HG03045 (cell line): ENCODE measurements around the gene PWWP2A.

Experiments
- ATAC-seq: cut with Tn5 transposase; IDR thresholded peaks from one replicate; pipeline ENCODE4 v1.9.1; 2021; ENCODE audit warnings: mild to moderate bottlenecking, moderate library complexity; ENCODE audit not compliant: unreplicated experiment

PWWP2A gene

DNA sequence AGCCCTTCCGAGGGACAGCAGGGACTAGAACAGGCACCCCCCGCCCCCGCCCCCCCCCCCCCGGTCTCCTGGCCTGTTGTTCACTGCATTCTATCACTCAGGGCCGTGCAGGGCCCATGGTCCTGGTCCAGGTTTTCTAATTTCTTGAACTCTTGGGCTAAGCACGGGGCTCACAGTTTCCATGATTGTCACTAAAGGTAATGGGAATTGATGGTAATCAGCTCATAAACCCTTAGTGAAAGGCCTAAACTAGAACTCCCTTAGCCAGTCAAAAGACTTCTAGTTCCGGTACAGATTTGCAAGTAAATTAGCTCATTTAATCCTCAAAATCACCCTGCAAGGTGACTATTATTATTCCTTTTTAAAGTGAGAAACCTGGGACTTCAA lies 14.7 kb upstream of the PWWP2A start:
- no peak for ATAC-seq

DNA sequence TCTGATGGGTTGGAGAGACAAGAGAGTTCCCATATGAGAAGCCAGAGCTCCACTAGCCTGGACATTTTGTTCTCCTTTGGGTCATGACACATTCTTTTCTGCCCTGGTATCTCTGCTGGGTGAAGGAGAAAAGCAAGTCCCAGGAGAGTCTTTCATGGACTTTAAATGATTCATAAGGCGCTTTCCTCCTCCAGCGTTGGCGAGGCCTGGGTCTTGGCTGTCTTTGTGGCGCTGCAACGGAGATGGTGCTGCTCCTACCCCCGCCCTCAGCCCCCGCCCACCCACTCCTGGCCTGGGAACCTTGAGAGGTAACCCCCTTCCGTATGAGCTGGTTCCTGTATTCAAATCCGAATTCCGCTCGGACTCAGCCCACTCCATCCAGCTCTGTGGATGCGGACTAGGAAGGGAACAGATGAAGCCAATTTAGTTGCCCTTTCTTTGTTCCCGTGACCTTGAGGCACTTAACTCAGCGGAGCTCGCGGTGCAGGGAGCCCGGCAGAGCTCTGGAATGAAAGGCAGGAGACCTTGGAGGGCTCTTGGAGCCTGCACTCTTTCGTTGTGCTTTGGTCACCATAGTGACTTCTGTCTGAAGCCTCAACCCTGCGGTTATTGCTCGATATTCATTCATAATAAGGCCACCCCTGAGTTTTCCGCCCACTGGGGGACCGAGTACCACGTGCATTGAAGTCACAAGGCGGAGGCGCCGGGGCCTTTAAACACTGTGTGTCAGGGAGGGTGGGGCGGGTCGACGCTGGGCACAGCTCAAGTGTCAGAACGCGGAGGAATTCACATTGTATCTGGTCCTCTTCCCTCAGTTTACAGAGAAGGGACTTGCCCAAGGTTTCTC lies 14.0 kb upstream of the PWWP2A start:
- ATAC-seq, result no peak

DNA sequence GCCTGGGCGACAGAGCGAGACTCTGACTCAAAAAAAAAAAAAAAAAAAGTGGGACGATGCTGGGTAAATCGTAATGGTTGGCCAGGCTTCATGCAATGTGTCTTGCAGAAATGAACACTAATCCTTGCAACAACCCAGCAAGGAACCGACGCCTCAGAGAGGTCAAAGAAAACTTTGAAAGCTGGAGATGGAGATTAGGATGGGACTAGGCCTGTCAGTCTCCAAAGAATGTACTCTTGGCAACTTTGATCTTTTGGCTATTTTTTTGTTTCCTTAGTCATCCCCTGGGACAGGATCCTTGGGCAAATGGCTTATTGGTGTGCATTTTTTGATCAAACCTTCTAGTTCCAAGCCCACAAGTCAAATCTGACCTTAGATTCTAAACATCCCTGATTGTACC lies 10.6 kb upstream of the PWWP2A start:
- no peak for ATAC-seq

DNA sequence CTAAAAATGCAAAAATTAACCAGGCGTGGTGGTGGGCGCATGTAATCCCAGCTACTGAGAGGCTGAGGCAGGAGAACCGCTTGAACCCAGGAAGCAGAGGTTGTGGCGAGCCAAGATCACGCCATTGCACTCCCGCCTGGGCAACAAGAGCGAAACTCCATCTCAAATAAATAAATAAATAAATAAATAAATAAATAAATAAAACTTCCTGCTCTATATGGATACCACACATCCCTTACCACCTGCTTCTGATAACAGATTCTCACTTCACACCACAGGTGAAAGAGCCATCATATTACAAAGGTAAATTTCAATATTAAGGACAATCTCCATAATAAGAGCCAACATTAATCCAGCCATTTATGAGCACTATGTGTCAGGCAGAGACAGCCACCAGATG lies 9.4 kb upstream of the PWWP2A start:
- ATAC-seq, result no peak

DNA sequence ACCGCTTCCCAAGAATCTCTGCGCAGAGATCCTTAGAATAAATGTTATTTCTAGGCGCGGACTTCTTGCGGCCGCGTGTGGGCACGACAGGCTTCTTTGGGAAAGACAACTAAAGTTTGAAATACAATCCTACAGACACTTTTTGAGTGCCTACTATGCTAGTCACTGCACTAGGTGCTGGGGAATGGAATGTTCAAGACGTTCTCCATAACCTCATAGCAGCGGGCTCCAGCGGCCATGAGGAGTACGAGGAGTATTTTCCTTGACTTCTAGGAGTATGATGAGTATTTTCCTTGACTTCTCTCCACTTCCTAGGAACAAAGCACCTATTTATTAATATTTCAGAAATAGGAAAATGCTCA lies 636 bp upstream of the PWWP2A start:
- peak; percentile 2 for ATAC-seq

DNA sequence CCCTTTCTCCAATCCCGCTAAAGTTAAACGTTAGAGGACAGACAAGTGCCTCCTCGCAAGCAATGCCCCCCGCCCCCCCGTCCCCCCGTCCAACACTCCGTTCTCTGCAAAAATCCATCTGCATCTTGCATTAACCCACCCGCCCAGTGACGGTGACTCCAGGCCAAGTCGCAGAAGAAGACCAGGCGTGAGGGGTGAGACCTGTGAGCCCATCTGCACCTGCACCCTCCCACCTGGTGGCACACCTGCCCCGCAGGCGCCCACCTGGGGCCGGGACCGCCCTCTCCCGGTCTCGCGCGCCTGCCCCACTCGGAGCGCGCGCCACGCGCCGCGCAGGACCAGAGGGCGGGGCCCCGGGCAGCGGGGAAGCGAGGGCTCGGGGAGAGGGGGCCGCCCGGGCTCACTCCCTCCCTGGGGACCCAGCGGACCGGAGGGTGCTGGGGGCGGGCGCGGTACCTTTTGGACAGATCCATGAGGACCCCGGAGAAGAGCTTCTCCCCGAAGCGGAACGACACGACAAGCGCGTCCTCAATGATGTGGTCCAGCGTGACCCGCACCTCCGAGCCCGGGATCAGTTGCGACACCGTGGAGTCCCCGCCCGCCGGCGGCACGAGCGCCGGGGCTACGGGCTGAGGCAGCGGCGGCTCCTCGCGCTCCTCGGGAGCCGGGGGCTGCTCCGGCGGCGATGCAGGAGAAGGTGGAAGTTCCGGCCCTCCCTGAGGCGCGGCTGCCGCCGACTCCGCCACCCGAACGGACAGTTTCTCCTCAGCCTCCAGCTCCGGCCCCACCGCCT lies 705 bp downstream of the PWWP2A start:
- peak; percentile 28 for ATAC-seq

DNA sequence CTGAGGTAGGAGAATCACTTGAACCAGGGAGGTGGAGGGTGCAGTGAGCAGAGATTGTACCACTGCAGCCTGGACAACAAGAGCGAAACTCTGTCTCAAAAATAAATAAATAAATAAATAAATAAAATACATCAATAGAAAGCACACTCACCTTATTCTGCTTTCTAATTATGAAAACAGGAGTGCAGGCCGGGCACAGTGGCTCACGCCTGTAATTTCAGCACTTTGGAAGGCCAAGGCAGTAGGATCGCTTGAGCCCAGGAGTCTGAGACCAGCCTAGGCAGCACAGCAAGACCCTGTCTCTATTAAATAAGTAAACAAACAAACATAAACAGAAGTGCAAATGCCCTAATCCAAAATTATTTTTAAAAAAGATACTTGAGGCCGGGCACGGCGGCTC lies 2.3 kb downstream of the PWWP2A start:
- no peak for ATAC-seq

DNA sequence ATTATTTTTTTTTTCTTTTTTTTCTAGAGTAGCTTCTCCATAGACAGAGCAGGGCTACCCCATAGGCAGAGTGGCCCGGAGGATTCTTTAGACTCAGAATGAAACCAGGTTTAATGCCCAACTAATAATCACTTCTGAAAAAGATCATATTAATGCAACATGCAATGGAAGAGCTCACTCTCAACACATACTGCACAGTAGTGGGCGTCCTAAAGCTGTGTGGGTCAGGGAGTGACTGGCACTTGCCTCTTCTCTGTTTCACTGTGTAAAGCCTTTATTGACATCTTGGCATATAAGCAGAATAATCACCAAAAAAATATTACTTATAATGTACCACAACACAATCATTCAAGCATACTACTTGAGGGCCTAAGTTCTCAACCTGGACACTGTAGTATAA lies 11.1 kb downstream of the PWWP2A start:
- no peak for ATAC-seq

DNA sequence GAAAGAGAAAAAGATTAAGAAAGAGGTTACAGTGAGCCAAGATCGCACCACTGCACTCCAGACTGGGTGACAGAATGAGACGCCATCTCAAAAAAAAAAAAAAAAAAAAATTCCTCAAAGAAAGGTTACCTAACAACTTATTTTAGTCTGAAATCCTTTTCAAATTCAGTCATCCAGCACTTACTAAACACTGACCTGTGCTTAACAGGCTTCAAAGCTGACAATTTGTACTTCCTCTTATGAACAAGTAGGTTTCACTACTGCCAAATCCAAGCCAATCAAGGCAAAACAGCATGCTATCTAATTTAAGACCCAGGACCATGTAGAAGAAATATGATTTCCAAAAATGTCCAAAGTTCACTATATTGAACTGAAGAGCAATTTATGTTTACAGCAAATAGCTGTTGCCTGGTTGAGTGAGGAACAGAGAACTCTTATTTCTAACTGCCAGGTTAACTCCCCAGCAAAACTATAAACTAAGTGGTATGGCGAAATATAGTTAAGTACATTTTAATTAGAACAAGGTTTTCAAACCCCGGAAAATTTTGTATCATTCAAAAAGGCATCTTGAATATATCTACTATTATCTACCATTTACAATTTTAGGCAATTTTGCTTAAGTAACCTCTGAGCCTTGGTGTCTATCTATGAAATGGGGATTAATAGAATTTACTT lies 13.4 kb downstream of the PWWP2A start:
- ATAC-seq, result peak; percentile 64

DNA sequence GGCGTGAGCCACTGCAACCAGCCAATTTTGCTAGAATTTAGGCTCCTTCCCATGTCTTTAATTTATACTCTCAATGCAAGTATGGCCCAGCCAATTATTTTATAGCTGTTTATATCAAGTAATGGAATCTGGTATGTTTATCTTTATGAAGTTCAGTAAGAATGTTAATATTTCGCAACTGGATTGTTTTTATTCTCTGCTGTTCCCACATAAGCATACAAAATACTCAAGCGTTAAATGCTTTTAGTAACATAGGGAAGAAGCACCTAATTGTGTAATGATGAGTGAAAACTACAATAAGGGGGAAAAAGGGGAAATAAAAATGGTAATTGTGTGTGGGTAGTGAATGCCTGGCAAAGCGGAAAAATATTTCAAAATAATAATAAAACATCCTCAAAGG lies 21.3 kb downstream of the PWWP2A start:
- no peak for ATAC-seq

DNA sequence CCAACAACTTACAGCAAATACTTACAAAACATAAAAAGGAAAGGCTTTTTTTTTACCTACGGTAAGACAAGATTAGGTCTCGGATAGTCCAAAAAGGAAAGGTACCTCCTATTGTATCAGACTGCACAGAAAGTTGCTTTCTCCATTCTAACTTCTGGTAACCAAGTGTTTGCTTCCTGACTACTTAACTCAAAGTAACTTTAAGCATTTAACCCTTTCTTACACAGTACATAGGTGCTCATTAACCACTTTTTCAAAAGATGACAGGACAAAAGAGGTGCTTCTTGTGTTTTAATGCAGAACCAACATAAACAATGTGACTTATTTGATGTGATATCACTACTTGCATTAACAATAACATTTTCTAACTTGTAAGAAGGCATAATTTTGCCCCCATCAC lies 23.1 kb downstream of the PWWP2A start:
- ATAC-seq, result no peak

DNA sequence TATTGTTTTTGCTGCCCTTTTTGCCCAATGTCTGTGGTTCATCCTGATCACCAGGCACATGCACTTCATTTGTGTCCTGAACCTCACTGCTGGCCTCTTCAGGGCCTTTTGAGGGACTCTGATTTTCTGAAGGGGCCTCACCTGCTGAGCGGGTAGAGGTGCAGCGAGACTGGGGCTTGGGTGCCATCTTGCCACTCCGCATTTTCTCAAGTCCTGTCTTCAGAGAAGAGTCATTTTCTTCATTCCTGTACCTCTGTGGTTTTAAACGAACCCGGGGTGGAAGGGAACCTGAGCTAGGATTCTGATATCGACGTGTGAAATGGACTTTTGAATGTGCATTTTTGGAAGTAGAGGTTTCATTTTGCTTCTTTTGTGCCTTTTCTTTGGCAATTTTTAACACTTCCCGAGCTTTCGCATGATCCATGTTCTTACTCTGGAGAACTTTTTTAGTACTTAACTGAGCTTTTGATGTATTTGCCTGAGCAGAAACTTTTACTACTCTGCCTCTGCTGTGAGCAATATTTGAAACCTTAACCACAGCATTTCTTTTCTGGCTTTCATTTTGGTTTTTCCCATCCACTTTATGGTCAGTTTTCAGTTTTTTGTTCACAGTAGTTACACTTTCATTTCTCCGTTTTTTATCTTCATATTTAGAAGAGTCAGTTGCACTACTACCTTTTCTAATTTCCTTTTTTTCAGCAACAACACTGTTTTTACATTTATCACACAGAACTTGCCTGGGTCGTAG lies 26.1 kb downstream of the PWWP2A start:
- ATAC-seq, result peak; percentile 69

DNA sequence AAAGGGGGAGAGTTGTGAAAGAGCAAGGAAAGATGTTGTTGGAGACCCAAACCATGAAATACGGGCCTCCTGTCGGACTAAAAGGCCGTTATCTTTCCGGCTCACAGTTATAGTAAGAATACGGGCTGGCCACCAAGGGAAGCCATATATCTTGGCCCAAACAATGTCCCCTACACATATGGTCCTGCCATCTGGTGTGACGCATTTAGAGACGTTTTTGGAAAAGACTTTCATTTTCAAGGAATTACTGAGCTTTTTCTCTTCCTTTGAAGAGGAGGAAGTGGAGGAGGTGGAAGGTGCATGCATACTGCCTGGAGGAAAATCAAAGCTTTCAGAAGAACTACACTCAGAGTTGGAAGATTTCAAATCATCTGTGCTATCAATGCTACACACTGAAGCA lies 26.7 kb downstream of the PWWP2A start:
- no peak for ATAC-seq

DNA sequence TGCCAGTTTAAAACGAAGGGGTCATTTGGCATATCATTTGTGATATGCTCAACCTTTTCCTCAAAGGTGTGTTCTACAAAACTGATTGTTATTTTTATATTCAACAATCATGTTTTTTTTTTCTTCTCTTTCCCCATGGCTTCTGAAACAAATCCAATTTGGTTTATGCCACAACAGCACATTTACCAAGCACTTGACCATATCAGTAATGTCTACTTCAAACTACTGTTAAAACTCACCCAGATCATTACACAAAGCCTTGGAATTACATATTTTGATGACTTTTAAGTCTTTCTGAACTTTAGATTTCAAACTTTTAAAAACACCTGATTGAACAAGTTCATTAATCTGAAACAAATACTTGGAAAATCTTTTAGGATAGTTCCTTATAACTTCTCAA lies 29.2 kb downstream of the PWWP2A start:
- no peak for ATAC-seq

DNA sequence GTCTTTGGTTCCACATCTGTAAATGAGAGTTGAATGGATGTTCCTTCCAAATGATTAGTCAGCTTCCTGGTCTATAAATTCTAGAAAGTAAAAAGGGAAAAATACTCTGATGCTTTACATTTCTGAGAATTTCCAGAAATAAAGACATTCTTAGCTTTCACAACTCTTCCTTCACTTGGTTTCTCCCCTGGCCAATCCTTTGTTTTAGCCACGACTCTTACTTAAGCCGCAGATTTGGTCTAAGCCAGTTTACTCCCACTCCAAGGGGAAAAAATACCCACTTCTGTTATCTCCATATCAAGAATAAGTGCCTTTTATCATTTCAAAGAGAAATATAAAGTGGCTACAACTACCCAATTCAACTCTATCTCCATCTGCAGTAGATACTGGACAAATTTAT lies 29.7 kb downstream of the PWWP2A start:
- ATAC-seq, result no peak

DNA sequence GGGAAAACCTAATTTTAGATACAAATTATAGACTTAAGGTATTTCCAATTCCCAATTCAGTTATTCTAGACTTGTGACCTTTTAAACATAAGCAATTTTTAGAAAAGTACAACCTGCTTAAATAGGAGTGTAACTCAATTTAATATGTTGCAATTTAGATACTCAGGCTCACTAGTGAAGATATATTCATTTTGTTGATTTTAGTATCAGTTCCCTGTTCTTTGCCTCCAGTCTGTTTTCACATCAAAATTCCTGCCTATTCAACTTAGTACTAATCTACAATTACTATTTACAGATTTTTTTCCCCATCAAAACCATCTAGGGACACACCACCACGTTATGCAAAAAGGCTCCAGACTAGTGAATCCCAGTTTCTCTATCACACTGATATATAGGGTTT lies 30.4 kb downstream of the PWWP2A start:
- ATAC-seq, result no peak

DNA sequence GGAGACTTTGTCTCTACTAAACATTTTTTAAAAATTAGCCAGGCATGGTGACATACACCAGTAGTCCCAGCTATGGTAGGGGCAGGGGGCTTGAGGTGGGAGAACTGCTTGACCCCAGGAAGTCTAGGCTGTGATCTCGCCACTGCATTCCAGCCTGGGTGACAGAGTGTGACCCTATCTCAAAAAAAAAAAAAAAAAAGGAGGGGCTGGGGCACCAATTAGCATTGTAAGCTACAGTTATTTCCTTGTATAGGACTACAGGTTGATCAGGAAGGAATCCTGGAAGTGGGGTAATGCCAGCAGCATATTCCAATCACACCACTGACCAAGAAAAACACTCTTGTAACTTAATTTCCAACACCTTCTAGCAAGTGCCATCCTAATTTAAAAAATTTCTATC lies 32.1 kb downstream of the PWWP2A start:
- no peak for ATAC-seq

DNA sequence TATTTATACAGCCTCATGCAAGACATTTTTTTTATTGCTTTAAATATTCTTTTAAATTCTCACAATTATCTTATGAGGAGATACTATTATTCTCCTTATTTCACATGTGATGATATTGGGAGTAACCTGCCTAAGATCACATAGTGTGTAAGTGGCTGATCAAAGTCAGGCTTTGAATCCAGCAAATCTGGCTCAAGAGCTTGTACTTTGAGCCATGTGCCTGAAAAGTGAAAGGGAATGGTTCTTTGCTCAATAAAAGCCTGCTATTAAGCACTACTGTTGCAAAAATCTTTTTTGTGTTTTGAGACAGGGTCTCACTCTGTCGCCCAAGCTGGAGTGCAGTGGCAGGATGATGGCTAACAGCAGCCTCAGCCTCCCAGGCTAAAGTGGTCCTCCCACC lies 35.1 kb downstream of the PWWP2A start:
- no peak for ATAC-seq

DNA sequence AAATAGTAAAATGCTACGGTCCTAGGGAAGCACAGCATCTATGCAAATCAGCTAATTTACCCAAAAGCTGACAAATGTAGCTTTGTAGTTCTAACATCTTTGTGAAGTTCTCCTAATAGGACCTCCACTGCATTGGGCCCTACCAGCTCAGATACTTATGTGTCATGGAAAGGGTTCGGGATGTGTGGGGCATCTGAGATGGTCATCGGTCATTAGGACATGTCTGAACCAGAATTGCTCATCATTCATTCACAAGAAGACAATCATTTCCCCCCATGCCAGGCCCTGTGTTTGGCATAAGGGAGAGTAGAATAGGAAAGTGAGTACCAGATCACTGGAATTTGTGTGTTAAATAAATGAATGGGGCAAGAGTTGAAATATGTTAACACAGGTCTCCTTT lies 35.7 kb downstream of the PWWP2A start:
- no peak for ATAC-seq

DNA sequence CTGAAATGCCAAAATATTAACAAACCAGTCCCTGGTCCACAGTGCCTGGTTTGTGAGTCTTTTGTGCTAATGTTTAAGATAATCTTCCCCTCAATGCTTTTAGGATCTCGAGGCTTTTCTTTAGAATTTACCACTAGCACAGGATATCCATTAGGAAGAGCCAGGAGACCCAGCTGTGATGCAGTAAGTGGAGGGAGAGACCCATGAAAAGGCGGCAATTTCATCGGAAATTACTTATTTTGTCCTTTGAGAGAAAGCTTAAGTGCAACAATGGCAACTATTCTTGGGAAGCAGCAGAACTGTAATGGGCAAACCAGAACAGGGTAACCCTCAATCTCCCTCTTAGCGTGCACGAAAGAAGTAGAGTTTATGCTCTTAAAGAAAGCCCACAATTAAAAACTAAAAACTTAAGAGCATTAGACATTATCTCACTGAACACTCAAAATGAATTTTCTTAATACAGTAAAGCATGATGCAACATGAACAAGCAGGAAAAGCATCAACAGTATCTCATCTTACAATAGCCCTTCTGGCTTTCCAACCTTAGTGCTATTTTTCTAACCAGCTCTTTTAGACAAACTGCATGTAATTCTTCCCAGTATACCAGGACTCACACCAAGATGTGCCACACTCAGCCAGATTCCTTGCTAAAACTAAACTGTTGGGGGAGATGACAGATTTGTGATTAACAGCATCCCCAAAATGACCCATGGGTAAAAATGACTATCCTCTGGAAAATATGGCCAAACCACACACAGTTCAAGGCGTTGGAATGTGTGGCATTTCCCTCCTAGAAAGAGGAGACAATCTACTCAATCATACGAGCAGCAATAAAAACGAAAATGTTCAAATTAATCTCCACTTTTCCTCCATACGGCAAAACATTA lies 36.4 kb downstream of the PWWP2A start:
- ATAC-seq, result no peak
